Fibroblast of lung (primary cell): Measurements from ENCODE around the gene HEBP2. TPM values are rescaled to one million over a fixed set of nuclear protein-coding genes. Genes with fewer than 3 reads are reported as not detected.

ENCODE experiments used
- DNase-seq, 2 donors: peaks; one replicate each; pipeline versions ENCODE4 v3.0.0 to v3.0.0-alpha.2; 2010; ENCODE audit warnings: low read depth in 2 of 2
- H2AFZ ChIP-seq: 2 replicates; pipeline ENCODE4 v1.5.1; 2012; ENCODE audit warnings: low read length, control low read depth, inconsistent platforms
- H3K27ac ChIP-seq: 2 replicates; pipeline ENCODE4 v1.5.1; 2011; ENCODE audit warnings: low read length, control low read depth; ENCODE audit not compliant: insufficient read depth
- H3K27me3 ChIP-seq: 2 replicates; pipeline ENCODE4 v1.5.1; 2011; ENCODE audit warnings: mild to moderate bottlenecking, low read length; ENCODE audit not compliant: control insufficient read depth, insufficient read depth
- H3K36me3 ChIP-seq: 2 replicates; pipeline ENCODE4 v1.5.1; 2011; ENCODE audit warnings: low read length; ENCODE audit not compliant: control insufficient read depth, insufficient read depth
- H3K4me1 ChIP-seq: 2 replicates; pipeline ENCODE4 v1.5.1; 2011; ENCODE audit warnings: low read length; ENCODE audit not compliant: control insufficient read depth, insufficient read depth; ENCODE audit errors: extremely low read depth
- H3K4me2 ChIP-seq: 2 replicates; pipeline ENCODE4 v1.5.1; 2011; ENCODE audit warnings: low read length, control low read depth; ENCODE audit not compliant: insufficient read depth; ENCODE audit errors: extremely low read depth
- H3K4me3 ChIP-seq, 4 experiments: fragments of 200-600 bp in 1 of 4; sonication (generic) in 1 of 4; replicated peaks in 1 of 4; 2 replicates each; pipeline ENCODE4 v1.5.1; 2011 to 2016; ENCODE audit warnings: low read length in 4 of 4, low read depth in 3 of 4, mild to moderate bottlenecking in 3 of 4, control low read depth in 2 of 4, inconsistent platforms in 1 of 4, mixed read lengths in 1 of 4; ENCODE audit not compliant: insufficient read depth in 1 of 4; ENCODE audit errors: control extremely low read depth in 1 of 4
- H3K79me2 ChIP-seq: 2 replicates; pipeline ENCODE4 v1.5.1; 2012; ENCODE audit warnings: mild to moderate bottlenecking, low read length, inconsistent platforms; ENCODE audit not compliant: control insufficient read depth, insufficient read depth
- H3K9ac ChIP-seq: 2 replicates; pipeline ENCODE4 v1.5.1; 2011; ENCODE audit warnings: mild to moderate bottlenecking, low read length, control low read depth; ENCODE audit not compliant: insufficient read depth
- H3K9me3 ChIP-seq: 2 replicates; pipeline ENCODE4 v1.5.1; 2012; ENCODE audit warnings: low read depth, low read length; ENCODE audit not compliant: control insufficient read depth, insufficient read depth
- H4K20me1 ChIP-seq: 2 replicates; pipeline ENCODE4 v1.5.1; 2011; ENCODE audit warnings: low read length; ENCODE audit not compliant: control insufficient read depth, insufficient read depth; ENCODE audit errors: extremely low read depth
- EZH2 ChIP-seq: IDR thresholded peaks from 2 replicates; pipeline ENCODE4 v1.5.1; 2012; ENCODE audit warnings: low read length, control low read depth, mild to moderate bottlenecking; ENCODE audit errors: missing control alignments
- polyA plus RNA-seq, 2 donors: library from polyadenylated mRNA; depleted of rRNA in 1 of 2; stranded (reverse) in 1 of 2; unstranded in 1 of 2; fragments of >200 nt; gene quantifications; 2 replicates each; pipeline ENCODE4 v1.2.1, GENCODE V29; 2011 to 2012; ENCODE audit warnings: missing spikeins in 1 of 2
- total RNA-seq: library from RNA; depleted of rRNA; stranded (reverse); fragments of >200 nt; gene quantifications from 2 replicates; pipeline ENCODE4 v1.2.1, GENCODE V29; 2014
- TF ChIP-seq, protein P1 (sequence below), 2 donors: IDR thresholded peaks in 1 of 2; conservative IDR thresholded peaks in 1 of 2; 1 replicate in 1 of 2; 2 replicates in 1 of 2; pipeline ENCODE4 v1.5.1; 2011 to 2012; ENCODE audit warnings: low read length in 2 of 2, control low read depth in 1 of 2, inconsistent platforms in 1 of 2, low read depth in 1 of 2, mild to moderate bottlenecking in 1 of 2

HEBP2 gene
- total and polyA plus RNA-seq, 2 donors (not counting 1 experiment from before 2014, with no cell fraction given), result 21.5 to 30.0 TPM

DNA sequence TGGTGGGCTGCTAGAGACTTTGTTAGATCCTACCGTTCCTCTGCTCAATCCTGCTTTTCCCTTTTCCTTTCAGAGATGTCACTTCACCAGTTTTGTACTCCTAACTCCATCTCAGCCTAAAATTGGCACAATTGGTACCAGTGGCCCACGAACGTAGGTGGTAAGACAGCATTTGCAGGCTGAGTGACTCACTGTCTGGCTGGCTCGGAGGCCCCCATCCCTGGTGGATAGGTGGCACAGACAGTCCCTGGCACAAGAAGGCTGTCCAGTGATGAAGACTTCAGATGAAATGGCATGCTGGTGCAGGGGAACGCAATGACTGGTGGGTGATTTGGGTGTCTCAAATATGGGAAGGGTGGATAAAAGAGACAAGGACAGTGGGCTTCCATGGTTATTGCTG is 11.1 kb downstream of the HEBP2 start:
- H3K79me2 ChIP-seq, result no peaks in the 10 kb centered on the region
- no peak overlapping the region for H2AFZ ChIP-seq
- H3K27me3 ChIP-seq, result no peaks in the 10 kb centered on the region
- no peak for DNase-seq
- no peak overlapping the region for H3K4me2 ChIP-seq
- peaks cover 6% of the 10 kb centered on the region for H3K36me3 ChIP-seq
- H3K4me3 ChIP-seq, result no peak overlapping the region
- peaks cover 11% of the 10 kb centered on the region for H3K4me1 ChIP-seq
- no peak overlapping the region for H3K27ac ChIP-seq
- TF ChIP-seq EZH2, result no peak
- TF ChIP-seq, protein P1, sequence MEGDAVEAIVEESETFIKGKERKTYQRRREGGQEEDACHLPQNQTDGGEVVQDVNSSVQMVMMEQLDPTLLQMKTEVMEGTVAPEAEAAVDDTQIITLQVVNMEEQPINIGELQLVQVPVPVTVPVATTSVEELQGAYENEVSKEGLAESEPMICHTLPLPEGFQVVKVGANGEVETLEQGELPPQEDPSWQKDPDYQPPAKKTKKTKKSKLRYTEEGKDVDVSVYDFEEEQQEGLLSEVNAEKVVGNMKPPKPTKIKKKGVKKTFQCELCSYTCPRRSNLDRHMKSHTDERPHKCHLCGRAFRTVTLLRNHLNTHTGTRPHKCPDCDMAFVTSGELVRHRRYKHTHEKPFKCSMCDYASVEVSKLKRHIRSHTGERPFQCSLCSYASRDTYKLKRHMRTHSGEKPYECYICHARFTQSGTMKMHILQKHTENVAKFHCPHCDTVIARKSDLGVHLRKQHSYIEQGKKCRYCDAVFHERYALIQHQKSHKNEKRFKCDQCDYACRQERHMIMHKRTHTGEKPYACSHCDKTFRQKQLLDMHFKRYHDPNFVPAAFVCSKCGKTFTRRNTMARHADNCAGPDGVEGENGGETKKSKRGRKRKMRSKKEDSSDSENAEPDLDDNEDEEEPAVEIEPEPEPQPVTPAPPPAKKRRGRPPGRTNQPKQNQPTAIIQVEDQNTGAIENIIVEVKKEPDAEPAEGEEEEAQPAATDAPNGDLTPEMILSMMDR (conservative IDR thresholded peaks at IDR 0.05 in 1 of 2, IDR thresholded peaks at IDR 0.05 in 1 of 2; ENCODE audit: low read depth in 1 of 2, low read length in 2 of 2), result no peak
- H4K20me1 ChIP-seq, result no peaks in the 10 kb centered on the region
- no peak overlapping the region for H3K9ac ChIP-seq
- H3K9me3 ChIP-seq, result no peaks in the 10 kb centered on the region

DNA sequence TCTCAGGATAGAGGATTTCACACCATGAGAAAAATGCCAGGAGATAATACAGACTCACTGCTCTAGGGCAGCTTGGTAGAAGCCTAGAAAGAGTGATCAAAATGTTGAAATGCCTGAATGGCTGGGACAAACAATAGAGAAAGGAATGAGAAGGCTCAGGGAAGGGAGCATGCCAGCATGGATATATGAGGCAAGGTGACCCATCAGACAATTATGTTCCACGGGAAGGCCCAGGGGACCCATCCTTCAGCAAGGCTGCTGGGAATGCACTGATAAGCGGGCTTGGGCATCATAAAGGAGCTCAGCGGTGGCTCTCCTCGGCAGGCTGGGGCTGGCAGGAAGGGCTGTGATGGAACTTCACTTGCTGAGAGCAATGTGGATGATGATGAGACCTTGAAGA is 12.2 kb downstream of the HEBP2 start:
- Histone ChIP-seq H3K36me3 (peaks cover 6% of the 10 kb centered on the region), H3K9me3 (no peaks in the 10 kb centered on the region), H3K4me1 (peaks cover 4% of the 10 kb centered on the region), H3K27me3 (no peaks in the 10 kb centered on the region), H3K27ac (no peak overlapping the region), H3K4me2 (no peak overlapping the region), H2AFZ (no peak overlapping the region), H4K20me1 (no peaks in the 10 kb centered on the region), H3K9ac (no peak overlapping the region), H3K79me2 (no peaks in the 10 kb centered on the region), H3K4me3 (no peak overlapping the region)
- DNase-seq, result no peak
- TF ChIP-seq, protein P1 (conservative IDR thresholded peaks at IDR 0.05 in 1 of 2, IDR thresholded peaks at IDR 0.05 in 1 of 2; ENCODE audit: low read depth in 1 of 2, low read length in 2 of 2), result no peak

DNA sequence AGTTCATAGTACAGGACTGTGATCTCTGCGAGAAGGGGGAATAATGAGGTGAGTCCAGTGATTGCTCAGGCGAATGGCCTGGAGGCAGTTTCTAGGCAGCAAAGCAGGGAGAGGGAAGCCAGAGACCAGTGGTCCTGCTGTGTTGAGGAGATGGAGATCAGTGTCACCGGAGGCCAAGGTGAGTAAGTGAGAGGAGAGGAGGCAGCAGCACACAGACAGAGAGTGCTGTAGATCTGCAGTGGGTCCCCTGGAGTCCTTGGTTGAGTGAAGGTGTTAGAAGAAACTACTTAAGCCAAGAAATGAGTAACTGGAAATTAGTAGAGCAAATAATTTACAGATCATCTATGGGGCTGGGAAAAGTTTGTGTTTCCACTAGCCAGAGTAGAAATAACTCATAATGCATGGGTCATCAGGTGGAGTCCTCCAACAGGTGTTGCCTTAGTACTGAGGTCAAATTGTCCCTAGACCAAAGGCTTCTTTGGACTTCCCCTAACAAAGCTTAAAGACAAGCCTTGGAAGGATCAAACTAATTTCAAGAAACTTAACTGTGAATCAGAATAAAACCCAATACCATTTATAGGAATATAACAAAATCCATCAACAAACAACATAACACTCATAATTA is 13.6 kb downstream of the HEBP2 start:
- Histone ChIP-seq H3K79me2 (no peaks in the 10 kb centered on the region), H2AFZ (no peak overlapping the region), H3K4me2 (no peak overlapping the region), H3K27me3 (no peaks in the 10 kb centered on the region), H4K20me1 (no peaks in the 10 kb centered on the region), H3K9me3 (no peaks in the 10 kb centered on the region), H3K27ac (no peak overlapping the region), H3K9ac (no peak overlapping the region), H3K4me3 (no peak overlapping the region), H3K36me3 (peaks cover 6% of the 10 kb centered on the region), H3K4me1 (no peaks in the 10 kb centered on the region)
- DNase-seq, result no peak
- TF ChIP-seq, protein P1 (conservative IDR thresholded peaks at IDR 0.05 in 1 of 2, IDR thresholded peaks at IDR 0.05 in 1 of 2; ENCODE audit: low read depth in 1 of 2, low read length in 2 of 2), result no peak
- no peak for TF ChIP-seq EZH2
